Nephron progenitor cell (in vitro differentiated cells): ENCODE data around the gene COPZ2.

ENCODE experiments used
- DNase-seq: peaks from one replicate; pipeline ENCODE4 v3.0.0; 2021
- H3K27ac Mint-ChIP-seq: 2 replicates; pipeline ENCODE4 v1.8.0; 2021; ENCODE audit warnings: mild to moderate bottlenecking, moderate library complexity, mixed read lengths
- H3K27me3 Mint-ChIP-seq: 2 replicates; pipeline ENCODE4 v1.8.0; 2021; ENCODE audit warnings: mild to moderate bottlenecking, low read depth, mixed read lengths; ENCODE audit not compliant: poor library complexity
- H3K36me3 Mint-ChIP-seq: 2 replicates; pipeline ENCODE4 v1.8.0; 2021; ENCODE audit warnings: low read depth, mixed read lengths
- H3K4me1 Mint-ChIP-seq: 2 replicates; pipeline ENCODE4 v1.8.0; 2021; ENCODE audit warnings: mixed read lengths
- H3K4me3 Mint-ChIP-seq: 2 replicates; pipeline ENCODE4 v1.8.0; 2021; ENCODE audit warnings: mild to moderate bottlenecking, moderate library complexity, mixed read lengths
- H3K9me3 Mint-ChIP-seq: 2 replicates; pipeline ENCODE4 v1.8.0; 2021; ENCODE audit warnings: mild to moderate bottlenecking, moderate library complexity, mixed read lengths
- CTCF ChIP-seq: fragments of 200-600 bp; sonication (generic); IDR thresholded peaks from 2 replicates; pipeline ENCODE4 v1.5.0; 2021; ENCODE audit warnings: antibody characterized with exemption

The COPZ2 gene

GRCh38 chr17:48030531-48030930 lies 7.1 kb downstream of the COPZ2 start:
- Mint-ChIP-seq H3K9me3 (no peaks in the 10 kb centered on the region), H3K27ac (no peak overlapping the region), H3K27me3 (peaks cover 47% of the 10 kb centered on the region)

GRCh38 chr17:48028736-48029135 lies 8.9 kb downstream of the COPZ2 start:
- DNase-seq, result no peak
- Mint-ChIP-seq H3K36me3 (no peaks in the 10 kb centered on the region), H3K27me3 (peaks cover 40% of the 10 kb centered on the region), H3K4me1 (peaks cover 36% of the 10 kb centered on the region), H3K4me3 (no peak overlapping the region), H3K27ac (no peak overlapping the region), H3K9me3 (no peaks in the 10 kb centered on the region)
- no peak for TF ChIP-seq CTCF

More at GRCh38 chr17:48030531-48030930, 7.1 kb downstream of the COPZ2 start:
- H3K4me3 Mint-ChIP-seq, result no peak overlapping the region
- DNase-seq, result no peak
- peaks cover 22% of the 10 kb centered on the region for H3K4me1 Mint-ChIP-seq
- no peaks in the 10 kb centered on the region for H3K36me3 Mint-ChIP-seq
- TF ChIP-seq CTCF, result no peak

GRCh38 chr17:48027322-48027981 lies 10.1 kb downstream of the COPZ2 start:
- Mint-ChIP-seq H3K27ac (no peak overlapping the region), H3K4me1 (peaks cover 41% of the 10 kb centered on the region), H3K36me3 (no peaks in the 10 kb centered on the region), H3K9me3 (no peaks in the 10 kb centered on the region), H3K4me3 (no peak overlapping the region), H3K27me3 (peaks cover 33% of the 10 kb centered on the region)
- TF ChIP-seq CTCF, result no peak
- DNase-seq, result no peak

- H3K36me3 Mint-ChIP-seq, result no peaks in the 10 kb centered on the region
- TF ChIP-seq CTCF, result peak; percentile 78
- H3K27me3 Mint-ChIP-seq, result peaks cover 28% of the 10 kb centered on the region
- H3K4me1 Mint-ChIP-seq, result peaks cover 41% of the 10 kb centered on the region
- H3K9me3 Mint-ChIP-seq, result no peaks in the 10 kb centered on the region
- DNase-seq, result peak; percentile 91
- H3K4me3 Mint-ChIP-seq, result peak overlapping the region; percentile 89
- no peak overlapping the region for H3K27ac Mint-ChIP-seq
Observed at GRCh38 chr17:48026502-48027321, 10.9 kb downstream of the COPZ2 start.

GRCh38 chr17:48025904-48026501 lies 11.6 kb downstream of the COPZ2 start:
- H3K27ac Mint-ChIP-seq, result no peak overlapping the region
- DNase-seq, result no peak

More at GRCh38 chr17:48025904-48026501, 11.6 kb downstream of the COPZ2 start:
- Mint-ChIP-seq H3K9me3 (no peaks in the 10 kb centered on the region), H3K36me3 (no peaks in the 10 kb centered on the region), H3K27me3 (peaks cover 28% of the 10 kb centered on the region), H3K4me1 (peaks cover 41% of the 10 kb centered on the region), H3K4me3 (peak overlapping the region; percentile 89)
- TF ChIP-seq CTCF, result no peak
